Peyer's patch (tissue), 4 donors: ENCODE measurements around the gene ZNRF3.

Experiments used
- POLR2A ChIP-seq, 2 donors: fragments of 450-650 bp; IDR thresholded peaks; one replicate each; pipeline ENCODE4 v1.5.1; 2017; ENCODE audit warnings: antibody characterized with exemption in 2 of 2, mild to moderate bottlenecking in 2 of 2, moderate library complexity in 2 of 2
- TF ChIP-seq, protein P1 (sequence below), 6 experiments: fragments of 450-650 bp in 4 of 6; fragments of 200-600 bp in 2 of 6; sonication (generic) in 1 of 6; IDR thresholded peaks; one replicate each; pipeline ENCODE4 v1.5.1; 2017 to 2019; ENCODE audit warnings: antibody characterized with exemption in 6 of 6, mild to moderate bottlenecking in 3 of 6, moderate library complexity in 1 of 6

DNA sequence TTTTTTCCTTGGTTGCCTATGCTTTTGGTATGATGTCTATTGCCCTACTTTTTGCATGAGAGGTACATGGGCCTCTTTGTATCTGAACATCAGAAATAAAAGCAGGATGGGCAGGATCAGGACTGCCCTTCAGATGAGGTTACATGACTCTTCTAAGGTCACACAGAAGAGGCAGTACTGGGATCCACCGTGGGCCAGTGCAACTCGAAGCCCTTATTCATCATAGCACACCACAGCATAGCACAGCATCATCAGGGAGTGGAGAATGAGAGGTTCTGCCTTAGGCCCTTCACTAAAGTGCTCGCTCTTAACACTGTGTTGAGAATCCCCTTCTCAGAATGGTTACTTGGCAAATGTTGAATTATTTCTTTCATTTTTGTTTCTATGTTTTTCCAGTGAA is 90.0 kb downstream of the ZNRF3 start:
- TF ChIP-seq, protein P1, sequence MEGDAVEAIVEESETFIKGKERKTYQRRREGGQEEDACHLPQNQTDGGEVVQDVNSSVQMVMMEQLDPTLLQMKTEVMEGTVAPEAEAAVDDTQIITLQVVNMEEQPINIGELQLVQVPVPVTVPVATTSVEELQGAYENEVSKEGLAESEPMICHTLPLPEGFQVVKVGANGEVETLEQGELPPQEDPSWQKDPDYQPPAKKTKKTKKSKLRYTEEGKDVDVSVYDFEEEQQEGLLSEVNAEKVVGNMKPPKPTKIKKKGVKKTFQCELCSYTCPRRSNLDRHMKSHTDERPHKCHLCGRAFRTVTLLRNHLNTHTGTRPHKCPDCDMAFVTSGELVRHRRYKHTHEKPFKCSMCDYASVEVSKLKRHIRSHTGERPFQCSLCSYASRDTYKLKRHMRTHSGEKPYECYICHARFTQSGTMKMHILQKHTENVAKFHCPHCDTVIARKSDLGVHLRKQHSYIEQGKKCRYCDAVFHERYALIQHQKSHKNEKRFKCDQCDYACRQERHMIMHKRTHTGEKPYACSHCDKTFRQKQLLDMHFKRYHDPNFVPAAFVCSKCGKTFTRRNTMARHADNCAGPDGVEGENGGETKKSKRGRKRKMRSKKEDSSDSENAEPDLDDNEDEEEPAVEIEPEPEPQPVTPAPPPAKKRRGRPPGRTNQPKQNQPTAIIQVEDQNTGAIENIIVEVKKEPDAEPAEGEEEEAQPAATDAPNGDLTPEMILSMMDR (IDR thresholded peaks at IDR 0.05): no peak
- TF ChIP-seq POLR2A (IDR thresholded peaks at IDR 0.05): no peak
